Measurements from ENCODE around the gene RELN. TPM values are rescaled to one million over a fixed set of nuclear protein-coding genes. Genes with fewer than 3 reads are reported as not detected.

Gene RELN
- total RNA-seq, 1 experiment from 2014 or later = 0.02 TPM

GRCh38 chr7:103437623-103438022 is 551.8 kb downstream of the RELN start:
- Histone ChIP-seq H3K27me3 (ENCODE audit: insufficient read depth, low read length) (no peaks in the 10 kb centered on the region), H3T11ph (ENCODE audit: low read length) (no peak overlapping the region), H2BK120ac (ENCODE audit: low read depth, low read length, poor library complexity, severe bottlenecking) (no peak overlapping the region), H2BK12ac (ENCODE audit: insufficient read length, low read depth, low read length) (no peak overlapping the region), H3K4me2 (ENCODE audit: insufficient read depth, insufficient read length, low read length) (no peak overlapping the region), H4K91ac (ENCODE audit: insufficient read length, low read depth, low read length) (no peak overlapping the region), H3K9me3 (ENCODE audit: control insufficient read depth, low read depth, low read length) (no peaks in the 10 kb centered on the region), H4K5ac (ENCODE audit: insufficient read length, low read depth, low read length) (no peak overlapping the region), H3K56ac (ENCODE audit: insufficient read length, low read depth, low read length) (no peak overlapping the region), H3K79me1 (ENCODE audit: insufficient read depth, low read depth, low read length, poor library complexity, severe bottlenecking) (no peaks in the 10 kb centered on the region), H2AFZ (ENCODE audit: low read length) (no peak overlapping the region), H4K8ac (replicated peaks; ENCODE audit: insufficient read length, low read depth, low read length) (no peak overlapping the region), H2BK15ac (ENCODE audit: low read depth, low read length) (no peak overlapping the region), H3K79me2 (ENCODE audit: insufficient read depth, low read length) (no peaks in the 10 kb centered on the region), H2BK20ac (ENCODE audit: low read depth, low read length, poor library complexity, severe bottlenecking) (no peak overlapping the region), H3K14ac (ENCODE audit: insufficient read depth, low read length) (no peak overlapping the region), H2AK5ac (ENCODE audit: insufficient read length, low read length) (no peak overlapping the region), H3K23me2 (ENCODE audit: insufficient read length, low read depth, low read length, poor library complexity, severe bottlenecking) (no peaks in the 10 kb centered on the region), H3K9ac (ENCODE audit: extremely low read depth, insufficient read length, low read length) (no peak overlapping the region), H3K18ac (ENCODE audit: insufficient read length, low read depth, low read length) (no peak overlapping the region), H3K4me1 (ENCODE audit: insufficient read depth, low read length) (no peaks in the 10 kb centered on the region), H3K4ac (ENCODE audit: low read depth, low read length) (no peak overlapping the region), H3K27ac (ENCODE audit: insufficient read length, low read depth, low read length) (no peak overlapping the region), H4K20me1 (ENCODE audit: control insufficient read depth, insufficient read depth, insufficient read length) (no peaks in the 10 kb centered on the region), H3K23ac (ENCODE audit: insufficient read length, low read depth, low read length) (no peak overlapping the region), H2BK5ac (ENCODE audit: insufficient read length, low read length) (no peak overlapping the region)
- peaks cover 2 to 6% of the 10 kb centered on the region in 2 experiments; a peak in 2 of 5 replicates for H3K9me3 Mint-ChIP-seq
- no CpG with 5 or more reads among the region's 1 CpG for WGBS (ENCODE audit: extremely low coverage, insufficient read length, low lambda C conversion rate)
- peaks cover 33% of the 10 kb centered on the region for H3K27me3 Mint-ChIP-seq (ENCODE audit: low read depth)
- H3K27ac Mint-ChIP-seq = no peak overlapping the region
- no peak for TF ChIP-seq CTCF (conservative IDR thresholded peaks at IDR 0.05)
- DNase-seq = no peak
- H3K36me3 Mint-ChIP-seq (ENCODE audit: insufficient read depth in 1 of 3, low read depth in 3 of 3) = no peaks in the 10 kb centered on the region
- H3K4me1 Mint-ChIP-seq = no peaks in the 10 kb centered on the region
- no peak overlapping the region for H3K4me3 Mint-ChIP-seq

Data from H9 (cell line).